ENCODE data around the gene ERI3. TPM values are rescaled to one million over a fixed set of nuclear protein-coding genes. Genes with fewer than 3 reads are reported as not detected.

Gene ERI3
- total RNA-seq, 1 experiment from 2014 or later, result 83.3 TPM

GRCh38 chr1:44212355-44213221, 142.5 kb downstream of the ERI3 start:
- TF ChIP-seq CTCF (IDR thresholded peaks at IDR 0.05) (no peak), POLR2AphosphoS5 (IDR thresholded peaks at IDR 0.05; ENCODE audit: low read depth, low read length) (no peak), TCF7L2 (IDR thresholded peaks at IDR 0.05; ENCODE audit: low read depth, low read length) (no peak), REST (IDR thresholded peaks at IDR 0.05; ENCODE audit: insufficient read depth in 1 of 2, low read depth in 2 of 2, low read length in 1 of 2) (no peak), SIN3A (IDR thresholded peaks at IDR 0.05; ENCODE audit: borderline replicate concordance, insufficient read depth, low read depth, low read length) (no peak)
- in situ Hi-C loops (cut with HindIII; ENCODE audit: low pct_unique_long_range_greater_than_20kb, low sequenced_read_pairs), result no loop called here
- H3K27ac ChIP-seq (ENCODE audit: low read length), result peak overlapping the region; percentile 91
- H3K9me3 ChIP-seq (ENCODE audit: control insufficient read depth, insufficient read depth, low read depth, low read length), result no peaks in the 10 kb centered on the region
- peaks cover 11% of the 10 kb centered on the region; the same call in 1 of the 2 replicates for H3K36me3 ChIP-seq (ENCODE audit: control insufficient read depth, insufficient read depth, low read length)
- peaks cover 11% of the 10 kb centered on the region for H3K4me1 ChIP-seq (ENCODE audit: control insufficient read depth, insufficient read depth, low read length)
- no peaks in the 10 kb centered on the region for H3K27me3 ChIP-seq (ENCODE audit: control insufficient read depth, insufficient read depth, low read length)
- ChIA-PET POLR2A (interaction anchor here (0.5 kb wide), 1 partner anchor 121 kb away, joined by 4 read pairs; no protein-coding TSS in a partner anchor), CTCF (no interaction called here)
- DNase-seq (ENCODE audit: low read depth, low spot score) (no peak), ATAC-seq (no peak)
- intact Hi-C loops (cut with micrococcal nuclease; ENCODE audit: unreplicated experiment), result no loop called here
- peak overlapping the region; percentile 93 to 98 for H3K4me3 ChIP-seq (ENCODE audit: low read depth in 2 of 2, low read length in 2 of 2)
- no TSS peak for BruUV-seq (replicated peaks)

GRCh38 chr1:44210595-44210994, 144.5 kb downstream of the ERI3 start:
- intact Hi-C loops (cut with micrococcal nuclease; ENCODE audit: unreplicated experiment) (no loop called here), in situ Hi-C loops (cut with HindIII; ENCODE audit: low pct_unique_long_range_greater_than_20kb, low sequenced_read_pairs) (no loop called here)
- ChIA-PET CTCF (no interaction called here), POLR2A (no interaction called here)
- Histone ChIP-seq H3K36me3 (ENCODE audit: control insufficient read depth, insufficient read depth, low read length) (peaks cover 7% of the 10 kb centered on the region; the same call in 1 of the 2 replicates), H3K4me1 (ENCODE audit: control insufficient read depth, insufficient read depth, low read length) (peaks cover 11% of the 10 kb centered on the region), H3K4me3 (ENCODE audit: low read depth in 2 of 2, low read length in 2 of 2) (no peak overlapping the region), H3K9me3 (ENCODE audit: control insufficient read depth, insufficient read depth, low read depth, low read length) (no peaks in the 10 kb centered on the region), H3K27ac (ENCODE audit: low read length) (no peak overlapping the region), H3K27me3 (ENCODE audit: control insufficient read depth, insufficient read depth, low read length) (no peaks in the 10 kb centered on the region)
- no peak for ATAC-seq
- BruUV-seq (replicated peaks), result no TSS peak
- no peak for TF ChIP-seq TCF7L2 (IDR thresholded peaks at IDR 0.05; ENCODE audit: low read depth, low read length)
- no peak for TF ChIP-seq SIN3A (IDR thresholded peaks at IDR 0.05; ENCODE audit: borderline replicate concordance, insufficient read depth, low read depth, low read length)
- TF ChIP-seq REST (IDR thresholded peaks at IDR 0.05; ENCODE audit: insufficient read depth in 1 of 2, low read depth in 2 of 2, low read length in 1 of 2), result no peak
- no peak for TF ChIP-seq CTCF (IDR thresholded peaks at IDR 0.05)
- DNase-seq (ENCODE audit: low read depth, low spot score), result no peak
